ENCODE measurements around the gene PRCD.
"Not testable (repeated sequence)": the region's sequence is repeated elsewhere in the genome, so short reads cannot be mapped to it uniquely, and the experiment has no call there.

The PRCD gene

DNA sequence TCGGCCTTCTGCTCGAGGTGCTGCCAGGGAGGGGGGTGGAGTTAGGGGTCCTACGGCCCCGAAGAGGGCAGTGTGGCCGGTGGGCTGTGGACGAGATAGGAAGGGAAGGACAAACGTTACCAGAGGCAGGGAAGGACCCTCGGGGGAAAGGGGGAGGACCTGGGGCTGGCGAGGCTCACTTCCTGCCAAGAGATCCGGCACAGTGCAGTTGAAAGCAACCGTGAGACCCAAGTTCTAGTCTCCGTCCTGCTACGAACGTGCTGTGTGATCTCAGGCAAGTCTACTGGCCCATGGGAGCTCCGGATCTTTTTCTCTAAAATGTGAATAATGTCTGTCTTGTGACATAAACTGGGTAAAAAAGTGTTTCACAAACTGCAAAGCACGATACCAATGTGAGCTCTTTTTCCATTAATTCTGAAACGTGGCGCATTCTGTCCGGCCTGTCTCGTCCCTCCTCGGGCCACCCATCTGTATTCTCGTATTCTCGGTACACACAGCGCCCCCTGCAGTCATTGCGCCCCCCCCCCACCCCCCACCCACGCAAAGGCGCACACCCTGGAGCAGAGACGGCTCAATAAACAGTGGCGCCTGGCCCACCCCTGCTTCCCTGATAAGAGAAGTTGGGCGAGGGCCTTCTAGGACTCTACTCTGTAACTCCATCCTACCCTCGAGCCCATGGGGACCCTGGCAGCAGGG lies 11.2 kb upstream of the PRCD start:
- no peak for DNase-seq

GRCh38 chr17:76529224-76530094 lies 10.4 kb upstream of the PRCD start:
- no peak for DNase-seq

- DNase-seq, result no peak
Measured at GRCh38 chr17:76530095-76530723, 9.6 kb upstream of the PRCD start.

- DNase-seq, result no peak
Measured at GRCh38 chr17:76530811-76531485, 8.9 kb upstream of the PRCD start.

DNA sequence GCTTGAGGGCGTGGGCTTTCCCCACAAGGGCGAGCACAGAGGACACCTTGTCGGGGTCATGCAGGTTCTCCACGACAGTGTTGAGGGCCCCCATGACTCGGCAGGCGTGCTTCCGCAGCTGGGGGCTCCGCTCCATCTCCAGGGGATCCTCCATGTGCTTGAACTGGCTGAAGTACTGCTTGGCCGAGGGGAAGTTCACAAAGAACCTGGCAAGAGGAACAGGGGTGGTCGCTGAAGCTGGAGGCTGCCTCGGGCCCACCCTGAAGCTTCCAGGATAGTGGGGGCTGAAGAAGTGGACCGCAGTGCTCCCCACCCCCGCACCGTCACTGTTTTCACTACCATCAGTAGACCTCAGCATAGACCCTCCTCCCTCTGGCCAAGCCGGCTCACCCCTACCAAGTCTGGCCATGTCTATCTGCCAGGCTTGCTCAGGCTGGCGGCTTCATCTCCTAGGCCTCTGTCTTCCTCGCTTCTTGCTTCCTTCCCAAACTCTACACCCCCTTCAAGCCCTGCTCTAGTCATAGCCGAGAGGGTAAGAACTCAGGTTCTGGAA lies 8.3 kb upstream of the PRCD start:
- no peak for DNase-seq

- no peak for DNase-seq
Measured at GRCh38 chr17:76532072-76532651, 7.7 kb upstream of the PRCD start.

DNA sequence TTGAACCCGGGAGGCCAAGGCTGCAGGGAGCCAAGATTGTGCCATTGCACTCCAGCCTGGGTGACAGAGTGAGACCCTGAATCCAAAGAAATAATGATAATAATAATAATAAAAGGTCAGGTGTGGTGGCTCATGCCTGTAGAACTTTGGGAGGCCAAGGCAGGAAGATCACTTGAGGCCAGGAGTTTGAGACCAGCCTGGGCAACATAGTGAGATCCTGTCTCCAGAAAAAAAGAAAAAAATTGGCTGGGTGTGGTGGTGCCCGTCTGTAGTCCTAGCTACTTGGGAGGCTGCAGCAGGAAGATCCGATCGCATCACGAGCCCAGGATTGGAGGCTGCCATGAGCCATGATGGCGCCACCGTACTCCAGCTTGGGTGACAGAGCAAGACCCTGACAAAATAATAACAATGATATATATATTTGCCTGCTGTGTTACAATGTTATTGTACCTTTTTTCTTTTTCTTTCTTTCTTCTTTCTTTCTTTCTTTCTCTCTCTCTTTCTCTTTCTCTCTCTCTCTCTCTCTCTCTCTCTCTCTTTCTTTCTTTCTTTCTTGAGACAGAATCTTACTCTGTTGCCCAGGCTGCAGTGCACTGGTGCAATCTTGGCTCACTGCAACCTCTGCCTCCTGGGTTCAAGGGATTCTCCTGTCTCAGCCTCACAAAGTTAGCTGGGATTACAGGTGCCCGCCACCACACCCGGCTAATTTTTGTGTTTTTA lies 6.0 kb upstream of the PRCD start:
- DNase-seq, result not testable (repeated sequence)

- DNase-seq, result no peak
Measured at GRCh38 chr17:76534831-76535732, 4.8 kb upstream of the PRCD start.

DNA sequence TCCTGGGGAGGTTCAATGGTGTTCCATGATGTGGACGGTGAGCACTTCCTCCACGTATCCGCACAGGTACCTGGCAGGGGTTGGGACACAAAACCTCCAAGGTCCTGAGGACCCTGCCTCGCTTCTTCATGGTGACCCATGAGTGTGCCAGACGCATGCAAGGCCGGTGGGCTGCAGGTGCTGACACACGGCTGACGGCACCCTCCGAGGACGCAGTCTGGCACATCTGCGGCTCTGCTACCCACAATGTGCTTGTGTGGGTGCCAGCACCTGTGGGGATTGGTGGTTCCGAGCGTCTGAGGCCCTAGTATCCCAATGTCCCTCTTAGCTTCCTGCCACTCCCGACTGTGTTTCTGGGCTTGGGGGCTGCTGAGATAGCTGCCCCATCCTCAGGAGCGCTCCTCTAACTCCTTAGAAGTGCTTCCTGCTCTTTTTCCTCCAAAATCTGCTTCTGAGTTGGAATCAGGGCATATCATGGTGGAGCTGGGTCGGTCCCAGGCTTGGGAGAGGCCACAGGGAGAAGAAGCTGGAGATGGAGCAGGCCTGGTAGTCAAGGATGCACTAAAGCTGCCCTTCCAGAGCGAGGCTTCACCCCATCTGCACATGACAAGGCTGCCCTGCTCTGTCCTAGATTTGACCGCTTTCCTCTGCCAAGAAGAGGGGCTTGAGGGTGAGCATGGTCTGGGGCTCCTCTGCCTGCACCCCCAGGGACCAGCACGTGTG lies 3.9 kb upstream of the PRCD start:
- DNase-seq, result no peak

GRCh38 chr17:76536511-76537287 lies 3.1 kb upstream of the PRCD start:
- no peak for DNase-seq

DNA sequence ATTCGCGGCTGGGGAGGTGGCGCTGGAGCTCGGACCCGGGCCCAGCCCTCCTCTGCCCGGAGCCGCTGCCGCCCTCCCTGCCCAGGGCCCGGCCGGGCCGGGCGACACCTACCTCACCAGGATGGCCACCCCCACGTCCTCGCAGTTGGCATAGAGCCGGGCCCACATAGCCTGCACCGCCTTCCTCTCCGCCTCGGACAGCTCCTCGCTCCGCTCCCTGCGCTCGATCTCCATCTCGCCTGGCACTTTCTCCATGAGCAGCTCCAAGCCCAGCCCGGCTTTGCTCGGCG lies 2.6 kb upstream of the PRCD start:
- DNase-seq, result no peak

GRCh38 chr17:76537578-76538280 lies 2.1 kb upstream of the PRCD start, which contains the start of gene CYGB:
CYGB (minus strand) TSS chr17:76537709; CDS start chr17:76537542, 167 bp downstream.
- DNase-seq, result no peak

DNA sequence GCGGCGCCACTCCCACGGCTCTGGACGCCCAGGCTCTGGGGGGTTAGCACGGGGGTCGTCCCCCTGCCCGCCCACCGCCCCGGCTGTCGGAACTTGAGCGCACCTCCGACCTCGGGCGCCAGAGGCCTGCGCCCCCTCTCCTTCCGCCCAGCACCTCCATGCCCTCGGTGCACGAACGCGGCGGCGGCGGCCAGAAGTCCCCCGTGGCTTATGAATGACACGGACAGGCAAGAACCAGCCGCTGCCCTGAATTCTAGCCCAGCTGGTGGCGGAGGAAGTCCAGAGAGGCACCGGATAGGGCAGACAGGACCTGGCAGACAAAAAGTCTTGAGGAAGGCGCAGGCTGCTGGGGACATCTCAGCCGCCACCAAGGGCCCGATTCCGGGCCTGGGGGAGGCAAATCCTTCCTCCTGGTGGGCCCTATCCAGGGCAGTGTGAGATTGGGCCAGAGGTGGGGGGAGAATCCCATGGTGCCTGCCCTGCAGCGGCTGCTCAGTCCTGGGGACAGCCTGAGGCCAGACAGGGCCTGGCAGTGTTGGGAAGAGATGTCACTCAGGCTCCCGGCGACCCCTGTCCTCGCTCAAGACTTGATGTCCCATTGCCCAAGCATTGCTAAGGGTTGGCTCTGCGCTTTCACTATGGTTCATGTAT lies 1.4 kb upstream of the PRCD start:
- no peak for DNase-seq

GRCh38 chr17:76538941-76539570 lies 788 bp upstream of the PRCD start:
- DNase-seq, result no peak

GRCh38 chr17:76540381-76541300 lies 797 bp downstream of the PRCD start:
- DNase-seq, result no peak

DNA sequence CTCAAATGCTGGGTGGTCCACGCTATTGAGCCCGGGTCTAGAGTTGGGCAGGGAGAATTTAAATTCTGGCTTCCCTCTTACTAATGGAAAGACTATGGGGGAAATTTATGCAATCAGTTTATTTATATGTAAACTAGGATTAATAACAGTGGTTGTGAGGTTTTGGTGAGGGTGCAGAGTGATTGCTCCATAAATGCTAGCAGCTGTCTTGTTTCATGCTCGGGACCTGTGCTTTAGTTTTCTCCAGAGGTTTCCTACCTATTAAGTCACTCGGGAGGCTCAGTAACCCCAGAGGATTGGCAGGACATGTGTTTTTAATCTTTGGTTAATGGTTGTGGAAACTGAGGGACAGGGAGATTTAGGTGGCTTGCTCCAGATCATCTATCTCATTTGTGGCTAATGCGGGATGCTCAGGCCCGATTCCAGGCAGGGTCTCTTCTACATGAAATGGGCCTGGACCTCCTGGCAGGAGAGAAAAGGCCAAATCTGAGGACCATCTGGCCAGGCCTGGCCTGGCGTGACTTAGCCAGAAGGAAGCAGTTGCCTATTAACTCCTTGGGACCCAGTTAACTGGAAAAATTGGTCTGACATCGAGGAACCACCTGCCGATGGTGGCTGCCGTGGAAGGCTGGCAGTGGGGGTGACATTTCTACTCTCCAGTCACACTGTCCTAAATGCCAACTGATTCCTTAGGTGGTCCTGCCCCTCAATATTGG lies 2.1 kb downstream of the PRCD start:
- DNase-seq, result no peak

All from stimulated activated CD4-positive, alpha-beta T cell treated with anti-CD3 and anti-CD28 coated beads, Interleukin-2, amount 100 ng/mL, for 48 hours (primary cell).